Neural crest cell (in vitro differentiated cells): ENCODE data around the gene NTM. TPM values are rescaled to one million over a fixed set of nuclear protein-coding genes. Genes with fewer than 3 reads are reported as not detected.

Experiments used
- DNase-seq: peaks from one replicate; pipeline ENCODE4 v3.0.0; 2021; ENCODE audit warnings: low read depth, mixed read lengths, low spot score
- H3K27ac Mint-ChIP-seq: one replicate; pipeline ENCODE4 v1.8.0; 2021; ENCODE audit warnings: mild to moderate bottlenecking, mixed read lengths; ENCODE audit not compliant: unreplicated experiment
- H3K27me3 Mint-ChIP-seq: 2 replicates; pipeline ENCODE4 v1.8.0; 2021; ENCODE audit warnings: low read depth, mild to moderate bottlenecking, mixed read lengths
- H3K36me3 Mint-ChIP-seq: 2 replicates; pipeline ENCODE4 v1.8.0; 2021; ENCODE audit warnings: low read depth, mild to moderate bottlenecking, mixed read lengths
- H3K4me1 Mint-ChIP-seq: 2 replicates; pipeline ENCODE4 v1.8.0; 2021; ENCODE audit warnings: mixed read lengths
- H3K4me3 Mint-ChIP-seq: one replicate; pipeline ENCODE4 v1.8.0; 2021; ENCODE audit warnings: mild to moderate bottlenecking, mixed read lengths
- H3K9me3 Mint-ChIP-seq: 2 replicates; pipeline ENCODE4 v1.8.0; 2021; ENCODE audit warnings: mixed read lengths
- total RNA-seq: library from RNA; stranded (reverse); gene quantifications from 2 replicates; pipeline ENCODE4 v1.2.1, GENCODE V29; 2021
- TF ChIP-seq, protein P1 (sequence below): fragments of 200-600 bp; sonication (generic); conservative IDR thresholded peaks from 2 replicates; pipeline ENCODE4 v1.5.0; 2021; ENCODE audit warnings: antibody characterized with exemption, mild to moderate bottlenecking

Gene NTM
- total RNA-seq, 1 donor from 2014 or later = 11.3 TPM

DNA sequence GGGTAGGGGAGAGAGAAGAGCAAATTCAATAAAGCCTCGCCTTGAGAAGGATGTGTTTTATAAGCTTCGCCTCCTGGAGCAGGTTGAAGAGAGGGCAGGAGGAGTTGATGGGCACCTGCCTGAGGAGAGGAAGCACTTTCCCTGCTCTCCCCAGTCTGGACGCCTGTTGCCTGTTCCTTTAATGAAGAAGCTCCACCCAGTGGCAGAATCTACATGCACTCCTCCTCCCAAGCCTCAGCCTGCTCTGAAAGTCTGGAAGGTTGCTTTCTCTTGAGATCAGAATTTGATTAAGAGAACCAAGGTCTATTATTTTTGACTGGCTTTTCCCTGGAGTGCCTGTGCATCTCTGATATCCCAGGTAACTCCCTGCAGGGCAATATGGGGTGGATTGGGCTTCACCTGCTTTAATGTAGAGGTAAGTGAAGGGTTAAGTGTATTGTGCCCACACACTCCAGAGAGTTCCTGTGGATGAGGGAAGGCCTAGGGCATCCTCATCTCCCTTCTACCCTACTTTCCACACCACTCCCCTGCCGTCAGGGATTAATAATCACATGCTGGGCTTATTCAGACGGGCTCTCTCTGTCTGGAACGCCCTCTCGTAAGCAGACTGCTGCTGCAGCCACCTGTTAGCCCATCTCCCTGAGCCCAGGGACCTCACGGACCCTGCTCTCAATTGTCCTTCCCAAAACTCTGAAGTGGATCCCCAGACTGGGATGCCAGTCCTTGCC lies 22.3 kb downstream of the NTM start:
- Mint-ChIP-seq H3K9me3 (no peaks in the 10 kb centered on the region), H3K27ac (no peak overlapping the region), H3K36me3 (no peaks in the 10 kb centered on the region), H3K4me3 (no peak overlapping the region), H3K27me3 (no peaks in the 10 kb centered on the region), H3K4me1 (peaks cover 14% of the 10 kb centered on the region)
- DNase-seq = no peak
- TF ChIP-seq, protein P1, sequence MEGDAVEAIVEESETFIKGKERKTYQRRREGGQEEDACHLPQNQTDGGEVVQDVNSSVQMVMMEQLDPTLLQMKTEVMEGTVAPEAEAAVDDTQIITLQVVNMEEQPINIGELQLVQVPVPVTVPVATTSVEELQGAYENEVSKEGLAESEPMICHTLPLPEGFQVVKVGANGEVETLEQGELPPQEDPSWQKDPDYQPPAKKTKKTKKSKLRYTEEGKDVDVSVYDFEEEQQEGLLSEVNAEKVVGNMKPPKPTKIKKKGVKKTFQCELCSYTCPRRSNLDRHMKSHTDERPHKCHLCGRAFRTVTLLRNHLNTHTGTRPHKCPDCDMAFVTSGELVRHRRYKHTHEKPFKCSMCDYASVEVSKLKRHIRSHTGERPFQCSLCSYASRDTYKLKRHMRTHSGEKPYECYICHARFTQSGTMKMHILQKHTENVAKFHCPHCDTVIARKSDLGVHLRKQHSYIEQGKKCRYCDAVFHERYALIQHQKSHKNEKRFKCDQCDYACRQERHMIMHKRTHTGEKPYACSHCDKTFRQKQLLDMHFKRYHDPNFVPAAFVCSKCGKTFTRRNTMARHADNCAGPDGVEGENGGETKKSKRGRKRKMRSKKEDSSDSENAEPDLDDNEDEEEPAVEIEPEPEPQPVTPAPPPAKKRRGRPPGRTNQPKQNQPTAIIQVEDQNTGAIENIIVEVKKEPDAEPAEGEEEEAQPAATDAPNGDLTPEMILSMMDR = peak; percentile 28

DNA sequence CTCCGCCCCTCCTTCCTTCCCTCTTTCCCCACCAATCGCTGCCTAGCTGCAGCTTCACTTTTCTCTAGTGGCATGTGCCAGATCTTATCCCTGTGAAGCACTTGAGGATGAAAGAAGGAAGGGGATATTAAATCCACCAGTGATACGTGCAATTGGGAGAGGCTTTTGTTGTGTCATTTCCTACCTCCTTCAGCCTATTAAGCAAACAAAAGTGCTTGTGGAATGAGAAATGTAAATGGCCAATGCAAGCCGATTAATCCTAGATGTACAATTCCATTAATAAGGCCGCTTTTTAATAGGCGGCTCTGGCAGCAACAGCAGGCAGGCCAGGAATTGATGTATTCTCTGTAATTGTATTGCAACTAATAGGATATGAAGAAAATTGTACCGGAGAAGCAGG lies 23.3 kb downstream of the NTM start:
- Mint-ChIP-seq H3K27ac (no peak overlapping the region), H3K4me3 (no peak overlapping the region), H3K36me3 (no peaks in the 10 kb centered on the region), H3K9me3 (no peaks in the 10 kb centered on the region), H3K4me1 (peaks cover 16% of the 10 kb centered on the region), H3K27me3 (no peaks in the 10 kb centered on the region)
- no peak for DNase-seq
- TF ChIP-seq, protein P1 = no peak

DNA sequence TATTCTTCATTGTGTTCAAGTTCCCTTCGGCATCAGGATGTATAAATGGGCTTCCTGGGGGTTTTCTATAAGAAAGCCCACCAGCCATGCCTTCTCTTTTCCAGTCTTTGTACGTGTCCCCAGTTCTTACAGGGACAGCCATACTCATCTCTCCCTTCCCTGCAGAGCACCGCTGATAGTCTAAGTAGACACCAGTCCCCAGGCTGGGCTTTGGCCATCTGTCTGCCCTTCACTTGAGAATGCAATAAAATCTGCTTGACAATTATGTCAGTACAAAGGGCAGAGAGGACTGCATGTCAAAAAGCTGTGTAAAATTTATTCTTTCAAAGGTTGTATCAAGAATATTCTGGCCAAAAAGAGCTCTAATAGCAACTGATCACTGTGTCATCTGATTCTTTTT lies 27.3 kb downstream of the NTM start:
- H3K4me3 Mint-ChIP-seq = no peak overlapping the region
- H3K4me1 Mint-ChIP-seq = peaks cover 14% of the 10 kb centered on the region
- H3K27ac Mint-ChIP-seq = no peak overlapping the region
- H3K9me3 Mint-ChIP-seq = no peaks in the 10 kb centered on the region
- TF ChIP-seq, protein P1 = no peak
- no peaks in the 10 kb centered on the region for H3K27me3 Mint-ChIP-seq
- no peak for DNase-seq
- H3K36me3 Mint-ChIP-seq = no peaks in the 10 kb centered on the region

DNA sequence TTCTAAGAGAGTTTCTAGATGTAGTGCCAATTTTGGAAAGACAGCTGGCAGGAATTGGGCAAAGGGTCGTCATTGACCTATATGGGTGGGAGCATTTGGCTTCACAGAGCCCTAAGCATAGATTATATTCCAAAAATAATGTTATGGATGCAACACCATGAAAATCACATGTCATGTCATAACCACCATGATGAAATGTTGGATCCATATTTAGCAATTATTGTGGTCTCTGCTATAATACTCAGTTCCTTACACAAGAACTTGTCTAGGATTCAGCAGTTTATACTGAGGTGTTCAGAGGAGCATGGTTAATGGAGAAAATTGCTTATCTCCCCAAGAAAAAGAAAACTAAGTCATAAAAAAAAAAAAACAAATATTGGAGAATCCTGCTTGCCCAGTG lies 31.6 kb downstream of the NTM start:
- DNase-seq = no peak
- H3K4me3 Mint-ChIP-seq = no peak overlapping the region
- H3K27ac Mint-ChIP-seq = no peak overlapping the region
- TF ChIP-seq, protein P1 = no peak
- no peaks in the 10 kb centered on the region for H3K27me3 Mint-ChIP-seq
- no peaks in the 10 kb centered on the region for H3K36me3 Mint-ChIP-seq
- peaks cover 6% of the 10 kb centered on the region for H3K4me1 Mint-ChIP-seq
- H3K9me3 Mint-ChIP-seq = no peaks in the 10 kb centered on the region

DNA sequence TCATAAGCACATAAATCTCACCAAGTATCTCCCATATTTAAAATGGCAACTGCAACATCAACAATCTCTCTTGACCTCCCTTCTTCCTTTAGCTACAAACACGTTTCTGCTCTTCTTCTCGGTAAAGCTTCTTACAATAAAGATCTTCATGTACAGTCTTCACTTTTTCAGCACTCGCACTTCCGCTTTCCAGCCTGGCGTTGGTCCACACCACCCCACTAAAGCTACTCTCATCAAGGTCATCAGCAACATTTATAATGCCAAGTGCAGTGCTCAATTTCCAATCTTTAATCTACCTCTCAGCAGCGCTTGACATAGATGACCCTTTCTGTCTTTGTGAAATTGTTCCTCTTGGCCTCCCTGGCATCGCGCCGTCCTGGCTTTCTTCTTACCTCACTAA lies 33.6 kb downstream of the NTM start:
- H3K36me3 Mint-ChIP-seq = no peaks in the 10 kb centered on the region
- H3K9me3 Mint-ChIP-seq = no peaks in the 10 kb centered on the region
- no peak overlapping the region for H3K27ac Mint-ChIP-seq
- H3K27me3 Mint-ChIP-seq = no peaks in the 10 kb centered on the region
- H3K4me1 Mint-ChIP-seq = peaks cover 19% of the 10 kb centered on the region
- H3K4me3 Mint-ChIP-seq = no peak overlapping the region
- no peak for DNase-seq
- TF ChIP-seq, protein P1 = no peak
